Measurements from ENCODE around the gene RNFT2.
A peak's percentile ranks its signal among the peaks of the same experiment; 100 is the strongest.

RNFT2 gene, protein sequence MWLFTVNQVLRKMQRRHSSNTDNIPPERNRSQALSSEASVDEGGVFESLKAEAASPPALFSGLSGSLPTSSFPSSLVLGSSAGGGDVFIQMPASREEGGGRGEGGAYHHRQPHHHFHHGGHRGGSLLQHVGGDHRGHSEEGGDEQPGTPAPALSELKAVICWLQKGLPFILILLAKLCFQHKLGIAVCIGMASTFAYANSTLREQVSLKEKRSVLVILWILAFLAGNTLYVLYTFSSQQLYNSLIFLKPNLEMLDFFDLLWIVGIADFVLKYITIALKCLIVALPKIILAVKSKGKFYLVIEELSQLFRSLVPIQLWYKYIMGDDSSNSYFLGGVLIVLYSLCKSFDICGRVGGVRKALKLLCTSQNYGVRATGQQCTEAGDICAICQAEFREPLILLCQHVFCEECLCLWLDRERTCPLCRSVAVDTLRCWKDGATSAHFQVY

DNA sequence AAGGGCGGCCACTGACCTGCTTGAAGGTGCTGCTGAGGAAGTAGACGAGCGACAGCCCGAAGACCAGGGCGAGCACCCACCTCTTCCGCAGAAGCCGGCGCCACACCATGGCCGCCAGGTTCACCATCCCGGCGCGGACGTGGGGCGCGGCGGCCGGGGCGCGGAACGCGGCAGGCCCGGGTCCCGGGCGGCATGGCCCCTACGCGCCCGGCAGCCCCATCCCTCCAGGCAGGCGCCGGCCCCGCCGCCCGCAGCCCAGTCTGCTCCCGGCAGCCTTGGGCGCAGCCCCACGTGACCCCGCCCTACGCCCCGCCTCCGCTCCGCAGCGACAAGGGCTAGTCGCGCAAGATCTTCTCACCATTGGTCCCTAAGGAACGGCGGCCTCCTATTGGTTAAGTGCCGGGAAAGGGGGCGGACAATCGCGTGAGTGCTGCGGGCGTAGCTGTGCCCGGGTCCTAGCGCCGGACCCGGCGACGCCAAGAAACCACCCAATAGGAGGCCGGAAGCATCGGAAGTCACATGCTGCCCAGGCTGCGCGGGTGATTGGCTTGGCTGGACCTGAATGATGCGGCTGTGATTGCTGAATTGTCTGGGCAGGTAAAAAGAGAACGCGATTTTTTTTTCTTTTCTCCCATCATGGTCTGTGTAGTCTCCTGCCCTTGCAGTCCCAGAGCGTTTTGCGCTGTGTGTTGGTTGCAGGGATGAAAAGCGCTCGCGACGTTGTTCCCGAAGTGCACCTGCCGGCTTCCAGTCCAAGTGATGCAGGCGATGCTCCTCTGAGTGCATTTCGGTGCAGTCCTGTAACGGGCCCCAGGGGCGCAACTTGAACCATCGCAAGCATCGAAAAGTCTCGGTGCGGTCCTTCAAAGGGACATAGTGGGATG, at the start of gene RNFT2, which contains the start of gene SPRING1:
RNFT2 (plus strand) TSS at position 542 of the 884 bp plus-strand sequence. CDS start 2,183 bp downstream, outside the sequence.
SPRING1 (minus strand) TSS at position 296 of the 884 bp plus-strand sequence; CDS start at position 127, 169 bp downstream.
- peaks cover 38% of the 10 kb centered on the region for H3K4me1 Mint-ChIP-seq (ENCODE audit: low read depth)
- peak within 1 kb of the TSS; percentile 88 for H3K27ac Mint-ChIP-seq
- H3K4me3 Mint-ChIP-seq: peak within 1 kb of the TSS; percentile 90
- H3K36me3 Mint-ChIP-seq (ENCODE audit: low read depth): peaks cover 38% of the 10 kb centered on the region
- no peaks in the 10 kb centered on the region for H3K27me3 Mint-ChIP-seq
- no peaks in the 10 kb centered on the region for H3K9me3 Mint-ChIP-seq
- DNase-seq: peak; percentile 98

DNA sequence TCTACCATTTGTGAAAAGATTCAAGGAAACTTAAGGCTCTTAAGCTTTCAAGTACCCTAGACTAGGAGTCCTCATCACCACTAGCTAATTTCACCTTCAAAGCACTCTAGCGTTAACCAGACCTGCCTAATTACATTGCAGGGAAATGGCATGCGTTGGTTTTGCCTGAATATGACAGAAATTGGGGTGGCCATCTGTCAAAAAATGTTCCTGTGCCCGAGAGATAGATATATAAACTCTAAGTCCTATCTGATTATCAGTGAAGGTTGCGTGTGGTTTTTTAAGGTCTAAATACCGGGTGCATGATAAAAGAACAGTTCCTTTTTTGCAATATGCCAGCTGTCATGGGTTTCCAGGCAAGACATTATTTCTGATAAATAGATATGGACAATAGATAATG, 48.6 kb upstream of the RNFT2 start:
- no peak overlapping the region for H3K4me3 Mint-ChIP-seq
- H3K27ac Mint-ChIP-seq: no peak overlapping the region
- no peaks in the 10 kb centered on the region for H3K36me3 Mint-ChIP-seq (ENCODE audit: low read depth)
- H3K9me3 Mint-ChIP-seq: no peaks in the 10 kb centered on the region
- peaks cover 3% of the 10 kb centered on the region for H3K4me1 Mint-ChIP-seq (ENCODE audit: low read depth)
- H3K27me3 Mint-ChIP-seq: peaks cover 27% of the 10 kb centered on the region
- no peak for DNase-seq

DNA sequence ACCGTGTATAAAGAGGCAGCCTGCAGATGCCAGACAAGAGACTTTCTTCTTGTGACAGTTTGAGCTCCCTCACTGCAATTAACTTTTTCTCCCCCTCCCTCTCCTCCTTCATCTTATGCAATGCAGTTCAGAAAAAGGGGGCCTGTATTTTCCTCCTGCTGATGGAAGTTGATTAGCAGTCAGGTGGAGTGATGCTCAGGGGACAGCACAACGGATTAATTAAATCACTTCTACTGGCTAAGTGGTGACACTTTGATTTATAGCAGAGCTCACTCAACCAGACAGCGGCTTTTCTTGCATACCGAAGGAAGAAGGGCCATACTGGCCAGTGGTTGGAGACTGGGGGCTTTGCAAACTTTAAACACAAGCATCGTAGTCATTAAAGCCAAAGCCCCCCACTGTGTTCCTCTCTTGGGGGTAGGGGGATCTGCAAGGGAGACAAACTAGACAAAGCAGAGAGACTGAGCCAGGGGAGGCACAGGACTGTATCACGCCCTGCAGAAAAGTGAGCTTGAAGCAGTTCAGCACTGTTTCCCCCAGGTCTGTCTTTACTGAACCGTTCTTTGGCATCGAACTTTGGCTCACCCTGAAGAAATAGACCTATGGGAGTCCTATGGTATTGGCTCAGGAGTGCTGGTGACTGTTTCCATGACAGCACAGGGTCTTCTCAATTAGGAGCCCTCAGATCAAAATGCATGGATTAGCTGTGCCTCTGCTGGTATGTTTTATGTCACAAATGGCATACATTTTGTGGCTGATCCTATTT, 48.0 kb upstream of the RNFT2 start:
- Mint-ChIP-seq H3K4me1 (ENCODE audit: low read depth) (peaks cover 3% of the 10 kb centered on the region), H3K9me3 (no peaks in the 10 kb centered on the region), H3K27ac (no peak overlapping the region), H3K36me3 (ENCODE audit: low read depth) (no peaks in the 10 kb centered on the region), H3K27me3 (peaks cover 34% of the 10 kb centered on the region), H3K4me3 (no peak overlapping the region)
- no peak for DNase-seq

GRCh38 chr12:116691205-116691604, 46.9 kb upstream of the RNFT2 start:
- DNase-seq: no peak
- Mint-ChIP-seq H3K9me3 (no peaks in the 10 kb centered on the region), H3K4me3 (no peak overlapping the region), H3K27me3 (peaks cover 40% of the 10 kb centered on the region), H3K27ac (no peak overlapping the region), H3K4me1 (ENCODE audit: low read depth) (peaks cover 3% of the 10 kb centered on the region), H3K36me3 (ENCODE audit: low read depth) (no peaks in the 10 kb centered on the region)

DNA sequence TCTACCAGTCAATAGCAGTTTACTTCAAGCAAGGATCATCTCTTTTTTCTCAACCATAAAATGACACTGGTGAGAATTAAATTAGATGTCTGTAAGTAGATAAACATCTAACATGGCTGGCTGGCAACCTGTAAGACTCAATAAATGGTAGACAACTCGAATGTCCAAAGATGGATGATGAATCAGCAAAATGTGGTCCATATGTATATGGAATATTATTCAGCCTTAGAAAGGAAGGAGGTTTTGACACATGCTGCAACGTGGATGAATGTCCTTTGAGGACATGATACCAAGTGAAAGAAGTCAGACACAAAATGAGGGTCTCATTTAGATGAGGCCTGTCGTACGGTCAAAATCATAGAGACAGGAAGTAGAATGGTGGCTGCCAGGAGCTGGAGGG, 46.5 kb upstream of the RNFT2 start:
- H3K4me3 Mint-ChIP-seq: no peak overlapping the region
- no peaks in the 10 kb centered on the region for H3K36me3 Mint-ChIP-seq (ENCODE audit: low read depth)
- DNase-seq: no peak
- no peak overlapping the region for H3K27ac Mint-ChIP-seq
- peaks cover 43% of the 10 kb centered on the region for H3K27me3 Mint-ChIP-seq
- no peaks in the 10 kb centered on the region for H3K9me3 Mint-ChIP-seq
- H3K4me1 Mint-ChIP-seq (ENCODE audit: low read depth): peaks cover 3% of the 10 kb centered on the region

DNA sequence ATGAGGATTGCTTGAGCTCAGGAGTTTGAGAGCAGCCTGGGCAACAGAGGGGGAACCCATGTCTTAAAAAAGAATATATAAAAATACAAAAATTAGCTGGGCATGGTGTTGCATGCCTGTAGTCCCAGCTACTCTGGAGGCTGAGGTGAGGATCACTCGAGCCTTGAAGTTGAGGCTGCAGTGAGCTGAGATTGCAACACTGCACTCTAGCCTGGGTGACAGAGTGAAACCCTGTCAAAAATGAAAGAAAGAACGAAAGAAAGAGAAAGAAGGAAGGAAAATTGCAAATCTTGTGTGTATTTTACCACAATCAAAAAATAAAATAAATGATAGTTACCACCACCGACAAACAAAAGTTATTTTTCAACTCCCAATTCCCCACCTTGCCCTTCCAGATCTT, 45.5 kb upstream of the RNFT2 start:
- H3K27ac Mint-ChIP-seq: no peak overlapping the region
- peaks cover 44% of the 10 kb centered on the region for H3K27me3 Mint-ChIP-seq
- DNase-seq: no peak
- H3K4me3 Mint-ChIP-seq: no peak overlapping the region
- peaks cover 3% of the 10 kb centered on the region for H3K4me1 Mint-ChIP-seq (ENCODE audit: low read depth)
- no peaks in the 10 kb centered on the region for H3K36me3 Mint-ChIP-seq (ENCODE audit: low read depth)
- no peaks in the 10 kb centered on the region for H3K9me3 Mint-ChIP-seq

- Mint-ChIP-seq H3K9me3 (no peaks in the 10 kb centered on the region), H3K4me1 (ENCODE audit: low read depth) (peaks cover 3% of the 10 kb centered on the region), H3K4me3 (no peak overlapping the region), H3K36me3 (ENCODE audit: low read depth) (no peaks in the 10 kb centered on the region), H3K27ac (no peak overlapping the region), H3K27me3 (peaks cover 44% of the 10 kb centered on the region)
- DNase-seq: no peak
Observed at GRCh38 chr12:116693286-116694227, 44.6 kb upstream of the RNFT2 start.

- Mint-ChIP-seq H3K9me3 (no peaks in the 10 kb centered on the region), H3K4me1 (ENCODE audit: low read depth) (peaks cover 3% of the 10 kb centered on the region), H3K27ac (no peak overlapping the region), H3K4me3 (no peak overlapping the region), H3K27me3 (peaks cover 44% of the 10 kb centered on the region), H3K36me3 (ENCODE audit: low read depth) (no peaks in the 10 kb centered on the region)
- DNase-seq: no peak
Observed at GRCh38 chr12:116694653-116695463, 43.3 kb upstream of the RNFT2 start.

- no peak overlapping the region for H3K27ac Mint-ChIP-seq
- no peaks in the 10 kb centered on the region for H3K9me3 Mint-ChIP-seq
- H3K36me3 Mint-ChIP-seq (ENCODE audit: low read depth): no peaks in the 10 kb centered on the region
- DNase-seq: no peak
- H3K4me1 Mint-ChIP-seq (ENCODE audit: low read depth): peaks cover 3% of the 10 kb centered on the region
- no peak overlapping the region for H3K4me3 Mint-ChIP-seq
- peaks cover 44% of the 10 kb centered on the region for H3K27me3 Mint-ChIP-seq
Observed at GRCh38 chr12:116695464-116695725, 42.7 kb upstream of the RNFT2 start.

GRCh38 chr12:116697305-116697704, 40.8 kb upstream of the RNFT2 start:
- H3K4me1 Mint-ChIP-seq (ENCODE audit: low read depth): peaks cover 3% of the 10 kb centered on the region
- no peaks in the 10 kb centered on the region for H3K9me3 Mint-ChIP-seq
- peaks cover 34% of the 10 kb centered on the region for H3K27me3 Mint-ChIP-seq
- no peak overlapping the region for H3K27ac Mint-ChIP-seq
- H3K4me3 Mint-ChIP-seq: no peak overlapping the region
- DNase-seq: no peak
- no peaks in the 10 kb centered on the region for H3K36me3 Mint-ChIP-seq (ENCODE audit: low read depth)

DNA sequence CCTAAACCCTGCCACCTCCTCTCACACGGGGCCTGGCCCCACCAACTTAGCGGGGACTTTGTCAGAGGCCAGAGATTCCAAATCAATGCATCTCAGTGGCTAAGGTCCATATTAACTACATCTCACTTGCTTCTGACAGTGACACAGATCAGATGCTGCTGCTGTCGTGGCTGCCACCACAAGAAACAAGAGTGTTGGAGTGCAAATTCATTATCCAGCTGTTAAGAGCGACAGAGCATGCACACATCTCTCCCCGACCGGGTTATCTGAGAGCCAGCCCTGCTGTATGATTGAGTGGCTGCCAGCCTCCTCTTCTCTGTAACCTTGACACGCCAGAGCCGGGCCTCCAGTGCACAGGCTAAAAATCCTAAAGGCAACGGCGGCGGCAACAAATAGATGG, 40.4 kb upstream of the RNFT2 start:
- Mint-ChIP-seq H3K4me1 (ENCODE audit: low read depth) (peaks cover 3% of the 10 kb centered on the region), H3K36me3 (ENCODE audit: low read depth) (no peaks in the 10 kb centered on the region), H3K27me3 (peaks cover 33% of the 10 kb centered on the region), H3K9me3 (no peaks in the 10 kb centered on the region), H3K27ac (no peak overlapping the region), H3K4me3 (no peak overlapping the region)
- DNase-seq: no peak

- DNase-seq: no peak
- Mint-ChIP-seq H3K9me3 (no peaks in the 10 kb centered on the region), H3K27me3 (peaks cover 31% of the 10 kb centered on the region), H3K4me3 (no peak overlapping the region), H3K36me3 (ENCODE audit: low read depth) (no peaks in the 10 kb centered on the region), H3K27ac (no peak overlapping the region), H3K4me1 (ENCODE audit: low read depth) (peaks cover 3% of the 10 kb centered on the region)
Observed at GRCh38 chr12:116698116-116698515, 40.0 kb upstream of the RNFT2 start.

DNA sequence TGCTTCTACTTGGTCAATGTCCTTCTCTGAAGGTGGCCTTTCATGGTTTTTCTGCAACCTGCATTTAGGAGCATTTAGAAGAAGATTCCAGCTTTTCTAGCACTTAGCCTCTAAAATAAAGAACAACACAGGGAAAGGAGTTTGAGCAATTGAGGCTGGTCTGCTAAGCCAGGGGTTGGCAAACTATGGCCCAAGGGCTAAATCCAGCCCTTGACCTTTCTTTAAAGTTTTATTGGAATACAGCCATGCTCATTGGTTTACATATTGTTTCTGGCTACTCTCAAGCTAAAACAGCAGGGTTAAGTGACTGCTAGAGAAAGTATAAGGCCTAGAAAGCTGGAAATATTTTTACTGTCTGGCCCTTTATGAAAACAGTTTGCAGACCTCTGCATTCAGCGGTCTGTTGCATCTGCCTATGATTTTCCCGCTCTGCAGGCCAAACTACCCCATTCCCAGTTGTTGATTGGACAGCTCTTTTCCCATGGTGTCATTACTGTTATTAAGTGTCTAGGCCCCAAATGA, 39.5 kb upstream of the RNFT2 start:
- no peak overlapping the region for H3K27ac Mint-ChIP-seq
- H3K4me1 Mint-ChIP-seq (ENCODE audit: low read depth): peaks cover 2% of the 10 kb centered on the region
- H3K4me3 Mint-ChIP-seq: no peak overlapping the region

More for the DNA sequence above, 39.5 kb upstream of the RNFT2 start:
- H3K36me3 Mint-ChIP-seq (ENCODE audit: low read depth): no peaks in the 10 kb centered on the region
- peaks cover 28% of the 10 kb centered on the region for H3K27me3 Mint-ChIP-seq
- DNase-seq: no peak
- H3K9me3 Mint-ChIP-seq: no peaks in the 10 kb centered on the region
